IPS DF 6.9 (cell line): ENCODE data around the gene TSC22D3.

Experiments
- DNase-seq: peaks from one replicate; pipeline ENCODE4 v3.0.0-alpha.2; 2013; ENCODE audit warnings: low read depth, low spot score
- H3K27ac ChIP-seq: one replicate; pipeline ENCODE4 v1.5.1; 2013; ENCODE audit warnings: low read length, control low read depth
- H3K27me3 ChIP-seq: 2 replicates; pipeline ENCODE4 v1.6.1; 2013; ENCODE audit warnings: mild to moderate bottlenecking, low read length; ENCODE audit not compliant: control insufficient read depth, insufficient read depth
- H3K36me3 ChIP-seq: 2 replicates; pipeline ENCODE4 v1.6.1; 2013; ENCODE audit warnings: low read length; ENCODE audit not compliant: control insufficient read depth, insufficient read depth
- H3K4me1 ChIP-seq: 2 replicates; pipeline ENCODE4 v1.6.1; 2013; ENCODE audit warnings: low read length; ENCODE audit not compliant: control insufficient read depth, insufficient read depth
- H3K4me3 ChIP-seq: 2 replicates; pipeline ENCODE4 v1.5.1; 2013; ENCODE audit warnings: mild to moderate bottlenecking, low read length
- H3K9me3 ChIP-seq: 2 replicates; pipeline ENCODE4 v1.6.1; 2013; ENCODE audit warnings: low read length, inconsistent platforms; ENCODE audit not compliant: control insufficient read depth, insufficient read depth
- WGBS: extraction: QIAGEN DNeasy Blood & Tissue Kit; methylation state at CpG from one replicate; pipeline ENCODE4 v1.1.7; 2013; ENCODE audit warnings: mixed read lengths, missing lambda C conversion rate; ENCODE audit not compliant: insufficient read length, insufficient coverage; 5-methylcytosine and 5-hydroxymethylcytosine counted together

The TSC22D3 gene

DNA sequence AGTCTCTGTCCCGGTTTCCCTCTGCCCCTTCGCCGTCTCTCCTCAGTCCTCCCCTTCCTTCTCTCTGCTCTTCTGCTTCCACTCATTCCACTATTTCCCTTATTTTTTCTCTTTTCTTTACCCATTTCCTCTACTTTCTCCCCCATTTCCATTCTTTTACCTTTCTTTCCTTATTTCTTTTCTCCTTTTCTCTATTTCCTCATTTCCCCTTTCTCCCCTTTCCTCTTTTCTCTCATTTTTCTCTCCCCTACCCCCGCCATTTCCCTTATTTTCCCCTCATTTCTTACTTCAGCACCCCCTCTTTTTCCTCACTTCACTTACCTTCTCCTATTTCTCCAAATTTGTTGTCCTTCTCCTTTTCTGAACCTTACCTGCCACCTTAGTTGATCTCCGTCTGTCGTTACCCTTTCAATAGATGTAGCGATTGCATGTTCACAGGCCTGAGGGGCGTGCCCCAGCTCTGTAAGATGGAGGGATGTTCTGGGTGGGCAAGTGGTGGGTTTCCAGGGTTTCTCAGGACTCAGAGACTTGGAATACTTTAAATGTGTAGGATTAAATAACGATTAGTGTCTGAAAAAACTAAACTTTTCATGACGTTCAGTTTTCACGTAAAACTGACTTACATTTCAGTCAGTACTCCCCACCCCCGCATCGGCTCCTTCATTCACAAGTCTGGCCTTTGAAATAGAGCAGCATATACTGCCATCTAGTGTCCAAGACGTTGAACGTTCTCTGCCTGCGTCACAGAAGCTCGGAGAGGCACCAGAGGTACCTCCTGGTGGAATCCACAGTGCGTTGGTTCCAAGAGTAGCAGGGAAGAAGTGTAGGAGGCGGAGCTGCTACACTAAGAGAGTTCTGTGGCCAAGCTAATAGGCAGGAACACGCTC, 1.3 kb upstream of the TSC22D3 start:
- peaks cover 17% of the 10 kb centered on the region for H3K27me3 ChIP-seq
- peaks cover 1% of the 10 kb centered on the region; the same call in 1 of the 2 replicates for H3K4me1 ChIP-seq
- H3K27ac ChIP-seq = no peak overlapping the region
- no peaks in the 10 kb centered on the region for H3K36me3 ChIP-seq
- H3K4me3 ChIP-seq = no peak overlapping the region; the same call in 1 of the 2 replicates
- DNase-seq = peak; percentile 57
- no peaks in the 10 kb centered on the region for H3K9me3 ChIP-seq
- 85% methylated on average over 1 of the region's 20 CpGs for WGBS

DNA sequence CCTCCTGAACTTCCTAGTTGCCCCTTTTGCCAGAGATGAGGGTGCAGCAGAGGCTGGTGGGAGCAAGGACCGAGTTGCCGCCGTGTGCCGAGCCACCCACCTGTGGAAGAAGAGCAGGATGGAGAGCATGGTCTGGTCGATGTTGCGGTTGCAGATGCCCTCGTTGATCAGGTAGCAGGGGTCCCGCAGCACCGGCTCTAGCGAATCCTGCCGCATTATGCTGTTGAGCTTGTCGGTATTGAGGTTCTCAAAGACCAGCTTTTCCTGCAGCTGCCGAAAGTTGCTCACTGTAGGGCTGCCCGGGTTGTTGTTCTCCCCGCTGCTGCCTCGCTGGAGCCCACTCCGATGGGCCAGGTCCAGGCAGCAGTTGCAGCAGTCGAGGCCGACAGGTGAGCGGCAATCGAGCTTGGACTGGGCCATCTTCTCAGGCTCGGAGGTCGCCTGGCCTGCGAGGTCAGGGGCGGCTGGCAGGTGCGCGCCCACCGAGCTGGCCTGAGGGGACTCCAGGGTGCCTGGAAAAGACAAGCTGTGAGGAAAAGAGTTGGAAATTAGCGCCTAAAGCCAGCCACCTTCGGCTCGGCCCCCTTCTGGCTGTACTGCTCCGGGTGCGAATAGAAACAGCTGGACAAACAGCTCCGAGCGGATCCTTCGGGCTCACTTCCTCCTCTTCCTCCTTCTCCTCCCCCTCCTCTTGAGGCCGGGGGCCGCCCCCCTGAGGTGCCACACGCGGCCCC, 420 bp downstream of the TSC22D3 start:
- no peaks in the 10 kb centered on the region for H3K9me3 ChIP-seq
- no CpG with 5 or more reads among the region's 40 CpGs for WGBS
- H3K27ac ChIP-seq = no peak overlapping the region
- H3K27me3 ChIP-seq = peaks cover 17% of the 10 kb centered on the region
- H3K36me3 ChIP-seq = no peaks in the 10 kb centered on the region
- H3K4me1 ChIP-seq = peaks cover 1% of the 10 kb centered on the region; the same call in 1 of the 2 replicates
- DNase-seq = no peak
- peak overlapping the region; percentile 13; the same call in 1 of the 2 replicates for H3K4me3 ChIP-seq

DNA sequence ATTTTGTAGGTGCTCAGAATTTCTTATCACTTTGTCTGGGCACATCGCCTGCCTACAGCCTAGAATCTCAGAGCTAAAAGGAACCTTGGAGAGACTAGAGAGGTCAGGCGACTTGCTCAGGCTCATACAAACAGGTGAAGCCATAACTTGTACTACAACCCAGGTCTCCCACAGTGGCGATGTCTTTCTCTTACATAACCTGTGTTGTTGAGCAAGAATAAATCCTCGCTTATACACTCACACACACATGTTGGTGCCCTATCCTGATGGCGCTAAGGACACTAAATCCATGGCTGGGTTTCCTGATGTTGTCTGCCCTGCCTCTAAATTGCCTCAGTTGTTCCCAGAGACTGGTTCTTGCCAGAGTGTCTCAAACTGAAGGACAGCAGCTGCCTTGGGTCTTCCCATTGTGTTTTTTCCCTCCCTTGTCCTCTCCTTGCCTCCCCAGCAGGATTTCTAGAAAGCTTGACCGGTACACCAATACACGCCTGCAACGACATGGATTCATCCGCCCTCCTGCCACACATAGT, 1.6 kb downstream of the TSC22D3 start:
- H3K27me3 ChIP-seq = peaks cover 17% of the 10 kb centered on the region
- no peaks in the 10 kb centered on the region for H3K9me3 ChIP-seq
- peaks cover 1% of the 10 kb centered on the region; the same call in 1 of the 2 replicates for H3K4me1 ChIP-seq
- H3K36me3 ChIP-seq = no peaks in the 10 kb centered on the region
- no CpG with 5 or more reads among the region's 9 CpGs for WGBS
- no peak for DNase-seq
- H3K27ac ChIP-seq = no peak overlapping the region
- no peak overlapping the region for H3K4me3 ChIP-seq

DNA sequence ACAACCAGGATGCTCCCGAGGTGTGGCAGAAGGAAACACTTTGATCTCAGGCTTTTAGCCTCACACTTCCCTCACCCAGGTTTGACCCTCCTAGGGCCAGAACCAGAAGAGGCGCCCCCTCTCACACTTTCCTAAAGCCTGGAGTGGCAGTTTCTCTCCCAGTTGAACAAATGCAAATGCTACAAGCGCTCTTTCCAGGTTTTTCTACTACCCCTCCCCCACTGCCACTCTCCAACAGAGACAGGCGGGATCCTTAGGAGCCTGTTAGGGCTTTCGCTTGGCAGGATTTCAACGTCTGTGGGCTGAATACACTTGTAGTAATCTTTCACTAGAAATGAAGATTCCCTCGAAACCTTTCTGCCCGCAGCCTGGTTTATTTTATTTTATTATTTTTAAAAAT, 2.4 kb downstream of the TSC22D3 start:
- no CpG with 5 or more reads among the region's 8 CpGs for WGBS
- Histone ChIP-seq H3K27ac (no peak overlapping the region), H3K4me1 (peaks cover 1% of the 10 kb centered on the region; the same call in 1 of the 2 replicates), H3K27me3 (peaks cover 17% of the 10 kb centered on the region), H3K4me3 (no peak overlapping the region), H3K36me3 (no peaks in the 10 kb centered on the region), H3K9me3 (no peaks in the 10 kb centered on the region)
- DNase-seq = no peak

DNA sequence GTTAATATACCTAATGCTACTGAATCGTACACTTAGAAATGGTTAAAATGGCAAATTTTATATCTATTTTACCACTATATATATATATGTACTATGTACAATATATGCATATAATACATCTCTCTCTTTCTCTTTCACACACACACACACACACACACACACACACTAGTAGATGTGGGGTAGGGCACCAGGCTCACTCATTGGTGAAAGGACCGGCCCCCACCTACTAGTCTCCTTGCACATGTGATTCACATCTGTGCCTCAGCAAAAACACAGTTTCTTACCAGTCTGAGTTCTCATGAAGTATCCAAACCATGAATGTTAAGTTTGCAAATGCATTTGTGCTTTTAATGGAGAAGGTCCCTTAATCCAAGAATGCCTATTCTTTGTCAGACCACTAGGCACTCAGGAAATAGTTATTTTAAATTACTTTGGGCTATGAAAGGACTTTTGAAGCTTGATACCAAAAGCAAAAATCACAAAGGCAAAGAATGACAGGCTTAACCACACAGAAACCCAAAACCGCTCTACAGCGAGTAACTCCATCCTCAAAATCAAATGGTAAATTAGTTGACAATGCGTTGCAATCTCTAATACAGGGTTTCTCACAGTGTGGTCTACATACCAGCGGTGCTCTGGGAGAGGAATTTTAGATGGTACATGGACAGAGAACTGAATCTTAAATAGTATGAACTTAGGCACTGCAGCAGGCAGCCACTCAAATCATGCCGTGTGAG, 5.8 kb downstream of the TSC22D3 start:
- WGBS = no CpG with 5 or more reads among the region's 7 CpGs
- DNase-seq = no peak
- peaks cover 10% of the 10 kb centered on the region for H3K27me3 ChIP-seq

DNA sequence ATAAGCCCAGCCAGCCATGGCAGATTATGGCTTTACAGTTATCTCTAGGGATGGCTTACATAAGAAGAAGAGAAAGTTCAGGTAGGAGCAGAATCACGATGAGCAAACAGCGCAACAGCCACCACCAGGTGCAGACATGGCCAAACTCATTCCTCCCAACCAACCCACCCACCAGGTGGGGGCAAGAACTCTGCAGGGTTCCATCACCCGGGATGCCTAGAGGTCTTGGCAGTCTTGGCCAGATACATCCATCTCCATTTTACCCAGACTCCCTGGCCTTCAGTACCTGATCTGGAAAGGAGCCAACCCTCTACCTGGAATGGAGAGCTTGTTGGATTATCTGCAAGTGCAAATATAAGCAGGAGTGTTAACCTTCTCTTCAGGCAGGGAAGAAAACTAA, 7.5 kb downstream of the TSC22D3 start:
- WGBS = no CpG with 5 or more reads among the region's 3 CpGs
- H3K4me3 ChIP-seq = no peak overlapping the region
- no peaks in the 10 kb centered on the region for H3K36me3 ChIP-seq
- no peaks in the 10 kb centered on the region for H3K27me3 ChIP-seq
- H3K27ac ChIP-seq = no peak overlapping the region
- H3K4me1 ChIP-seq = no peaks in the 10 kb centered on the region
- no peak for DNase-seq
- no peaks in the 10 kb centered on the region for H3K9me3 ChIP-seq

More for the DNA sequence above, 5.8 kb downstream of the TSC22D3 start:
- Histone ChIP-seq H3K27ac (no peak overlapping the region), H3K36me3 (no peaks in the 10 kb centered on the region), H3K4me3 (no peak overlapping the region), H3K9me3 (no peaks in the 10 kb centered on the region), H3K4me1 (no peaks in the 10 kb centered on the region; the same call in 1 of the 2 replicates)

DNA sequence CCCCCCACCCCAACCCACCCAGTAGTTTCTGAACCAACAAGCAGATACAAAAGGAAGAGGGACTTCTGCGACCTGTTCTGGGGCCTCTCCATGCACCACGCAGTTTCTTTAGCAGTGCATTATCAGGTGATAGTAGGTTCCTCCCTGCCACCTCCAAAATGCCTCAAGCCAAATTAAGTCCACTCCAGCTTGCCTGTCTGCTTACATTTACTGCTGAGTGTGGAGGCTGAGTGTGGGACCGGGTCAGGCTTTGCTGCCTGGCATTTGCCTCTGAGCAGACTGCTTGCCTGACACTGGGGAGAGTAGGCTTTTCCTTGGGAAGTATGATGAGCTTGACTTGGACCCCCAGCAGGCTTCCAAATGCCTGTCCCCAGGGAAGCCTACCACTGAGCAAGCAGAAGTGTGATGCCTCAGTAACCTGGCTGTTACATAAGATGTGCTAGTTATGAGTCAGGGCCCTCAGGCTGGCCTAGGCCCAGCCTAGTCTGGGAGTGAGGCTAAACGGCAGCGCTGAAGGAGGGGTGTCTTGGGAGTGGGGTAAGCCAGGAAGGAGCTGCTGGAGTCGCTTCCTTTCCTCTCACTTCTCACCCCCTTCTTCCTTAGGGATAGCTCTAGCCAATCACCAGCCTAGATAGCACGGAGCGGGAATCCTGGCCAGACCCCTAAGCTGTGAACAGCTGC, 9.0 kb downstream of the TSC22D3 start:
- no peak for DNase-seq
- no peaks in the 10 kb centered on the region for H3K36me3 ChIP-seq
- WGBS = no CpG with 5 or more reads among the region's 8 CpGs

DNA sequence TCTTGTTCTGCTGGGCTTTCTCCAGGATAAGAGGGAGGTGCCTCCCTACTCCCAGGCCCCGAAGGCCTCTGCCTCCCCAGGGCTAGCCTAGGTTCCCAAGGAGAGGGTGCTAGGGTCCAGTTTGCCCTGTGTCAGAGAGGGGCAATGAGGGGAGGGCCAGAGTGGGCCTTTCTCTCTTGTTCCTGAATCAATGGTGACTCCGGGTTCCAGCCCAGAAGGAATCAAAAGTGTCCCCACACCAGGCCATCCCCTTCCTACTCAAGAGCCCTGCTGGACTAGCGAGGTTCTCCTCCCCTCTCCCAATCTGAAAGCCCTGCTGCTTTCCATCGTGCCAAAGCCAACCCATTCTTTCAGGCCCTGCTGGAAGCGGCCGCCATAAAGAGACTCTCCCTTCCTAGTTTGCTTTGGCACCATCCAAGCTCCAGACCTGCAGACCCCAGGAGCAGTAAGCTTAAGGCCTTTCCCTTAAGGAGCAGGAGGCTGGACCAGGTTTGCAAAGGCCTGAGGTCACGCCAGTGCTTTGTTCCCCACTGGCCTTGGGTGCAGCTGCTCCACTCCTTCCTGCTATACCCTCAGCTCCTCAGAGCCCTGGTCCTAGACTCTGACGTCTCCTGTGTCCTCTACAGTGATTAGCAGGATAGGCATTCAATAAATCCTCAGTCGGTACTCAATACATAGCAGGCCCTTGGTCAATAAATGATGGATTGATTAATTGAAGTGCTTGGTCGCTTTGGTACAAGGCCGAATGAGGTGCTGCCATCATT, 10.6 kb downstream of the TSC22D3 start:
- no CpG with 5 or more reads among the region's 11 CpGs for WGBS
- H3K9me3 ChIP-seq = no peaks in the 10 kb centered on the region
- no peaks in the 10 kb centered on the region for H3K36me3 ChIP-seq
- no peaks in the 10 kb centered on the region for H3K27me3 ChIP-seq
- no peak for DNase-seq
- no peak overlapping the region for H3K27ac ChIP-seq
- no peak overlapping the region for H3K4me3 ChIP-seq
- no peaks in the 10 kb centered on the region for H3K4me1 ChIP-seq

More for the DNA sequence above, 9.0 kb downstream of the TSC22D3 start:
- Histone ChIP-seq H3K27ac (no peak overlapping the region), H3K4me3 (no peak overlapping the region), H3K27me3 (no peaks in the 10 kb centered on the region), H3K4me1 (no peaks in the 10 kb centered on the region), H3K9me3 (no peaks in the 10 kb centered on the region)

DNA sequence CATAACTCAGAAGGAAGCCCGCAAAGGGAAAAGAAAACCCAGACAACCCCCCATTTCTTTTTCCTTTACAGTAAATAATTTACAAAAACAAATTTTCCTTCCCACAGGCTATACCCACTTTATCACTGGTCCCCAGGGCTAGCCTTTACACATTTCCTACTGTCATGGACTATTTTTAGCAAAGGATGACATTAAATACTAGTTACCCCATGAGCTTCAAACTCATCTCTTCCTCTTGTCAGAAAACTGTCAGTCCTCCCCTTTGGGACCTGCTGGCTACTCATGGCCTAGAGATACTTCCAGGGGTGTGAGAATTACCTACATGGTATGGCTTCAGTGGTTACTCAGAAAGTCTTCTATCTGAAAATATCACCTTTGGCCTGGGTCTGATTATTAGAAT, 11.9 kb downstream of the TSC22D3 start:
- DNase-seq = no peak
- H3K4me1 ChIP-seq = no peaks in the 10 kb centered on the region
- no peaks in the 10 kb centered on the region for H3K36me3 ChIP-seq
- H3K4me3 ChIP-seq = no peak overlapping the region
- H3K9me3 ChIP-seq = no peaks in the 10 kb centered on the region
- H3K27ac ChIP-seq = no peak overlapping the region
- no CpG with 5 or more reads among the region's 1 CpG for WGBS
- H3K27me3 ChIP-seq = no peaks in the 10 kb centered on the region
